Muscle of arm (tissue), 12 donors: ENCODE results near the gene NUP214. TPM values are rescaled to one million over a fixed set of nuclear protein-coding genes. Genes with fewer than 3 reads are reported as not detected.
"Not testable (repeated sequence)": the region's sequence is repeated elsewhere in the genome, so short reads cannot be mapped to it uniquely, and the experiment has no call there.

ENCODE experiments used
- DNase-seq: peaks from one replicate; pipeline ENCODE4 v3.0.0-alpha.2; 2013
- polyA plus RNA-seq, 12 donors: library from polyadenylated mRNA; unstranded; fragments of 120-200 nt; gene quantifications; one replicate each; pipeline ENCODE4 v1.2.1, GENCODE V29; 2013; ENCODE audit not compliant: insufficient read length in 12 of 12

Gene NUP214
- polyA plus RNA-seq, 12 donors, result 22.6 to 142 (median 27.5) TPM; not detected in 1

DNA sequence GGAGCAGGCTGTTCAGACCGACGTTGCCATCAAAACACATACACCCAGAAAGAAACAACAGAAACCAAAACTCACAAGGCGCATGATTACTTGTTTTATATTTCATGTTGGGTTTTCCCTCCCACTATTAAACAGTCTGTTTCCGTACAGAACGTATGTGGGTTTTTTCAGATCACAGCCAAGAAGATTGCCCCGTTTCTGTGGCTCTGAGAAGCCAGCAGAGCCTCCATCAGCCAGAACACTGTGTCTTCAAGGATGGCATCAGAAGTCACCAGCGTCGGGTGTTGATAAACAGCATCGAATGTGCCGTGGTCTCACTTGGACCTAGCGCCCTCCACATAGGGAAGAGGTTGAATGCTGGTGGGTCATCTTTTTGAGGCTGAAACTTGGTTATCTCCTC is 108.2 kb downstream of the NUP214 start:
- DNase-seq, result no peak

DNA sequence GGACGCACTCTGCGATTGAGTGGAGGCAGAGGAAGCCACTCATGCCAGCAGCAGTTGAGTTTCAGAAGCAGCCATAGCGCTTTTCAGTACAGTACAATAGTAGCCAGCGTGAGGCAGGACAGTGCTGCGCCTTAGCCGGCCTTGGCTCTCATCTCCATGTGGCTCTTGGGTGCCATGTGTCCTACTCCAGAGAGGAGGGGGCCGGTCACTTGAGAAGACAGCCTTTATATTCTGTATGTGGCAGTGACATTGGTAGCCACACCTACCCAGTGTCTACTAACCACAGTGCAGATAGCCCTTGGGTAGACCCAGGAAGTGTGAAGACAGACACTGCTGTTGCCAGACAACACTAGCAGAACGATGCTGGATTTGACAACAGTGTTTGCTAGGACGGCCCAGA is 108.6 kb downstream of the NUP214 start:
- no peak for DNase-seq

DNA sequence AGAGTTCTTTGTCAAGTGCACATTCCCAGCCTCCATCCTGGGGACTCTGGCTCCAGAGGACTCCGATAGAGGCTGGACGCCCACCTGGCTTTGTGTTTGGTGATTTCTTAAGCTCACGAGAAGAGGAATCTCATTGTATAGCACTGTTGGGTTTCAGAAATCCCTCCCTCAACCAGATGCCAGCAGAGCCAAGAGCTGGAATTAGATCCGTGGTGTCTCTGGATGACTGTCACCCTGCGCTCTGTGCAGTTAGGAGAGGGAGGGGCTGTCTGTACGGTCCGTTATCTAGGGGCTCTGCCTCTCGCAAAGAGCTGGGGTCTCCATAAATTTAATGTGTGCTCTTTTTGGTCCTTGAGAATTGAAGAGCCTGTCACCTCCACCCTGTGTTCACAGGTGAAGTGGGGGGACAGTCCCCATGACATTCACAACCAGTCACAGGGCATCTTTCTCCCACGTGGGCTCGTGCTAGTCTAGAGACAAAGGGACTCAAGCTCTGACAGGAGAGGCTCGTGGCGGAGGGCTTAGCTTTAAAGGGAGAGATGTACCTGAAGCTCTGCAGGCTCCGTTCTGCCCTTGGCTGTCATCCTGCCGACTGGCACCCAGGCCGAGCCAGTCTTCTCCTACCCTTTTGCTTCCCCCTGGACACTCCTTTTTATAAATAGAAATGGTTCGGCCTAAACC is 109.6 kb downstream of the NUP214 start:
- no peak for DNase-seq

DNA sequence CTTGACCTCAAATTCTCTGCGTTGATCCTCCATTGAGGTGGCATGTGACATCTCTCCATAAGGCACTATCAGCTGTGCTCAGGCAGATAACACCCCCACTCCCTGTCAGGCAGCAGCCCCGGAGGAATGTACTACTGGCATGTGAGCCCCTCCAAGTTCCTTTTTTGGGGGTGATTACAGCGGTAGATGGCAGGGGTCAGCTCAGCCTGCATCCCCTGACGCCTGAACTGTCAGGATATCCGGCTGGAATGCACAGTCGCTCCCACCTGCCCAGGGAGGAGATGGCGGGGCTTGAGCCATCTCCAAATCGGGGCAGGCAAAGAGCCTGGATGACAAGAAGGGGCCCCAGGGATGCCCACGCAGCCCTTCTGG is 110.1 kb downstream of the NUP214 start:
- DNase-seq, result no peak

DNA sequence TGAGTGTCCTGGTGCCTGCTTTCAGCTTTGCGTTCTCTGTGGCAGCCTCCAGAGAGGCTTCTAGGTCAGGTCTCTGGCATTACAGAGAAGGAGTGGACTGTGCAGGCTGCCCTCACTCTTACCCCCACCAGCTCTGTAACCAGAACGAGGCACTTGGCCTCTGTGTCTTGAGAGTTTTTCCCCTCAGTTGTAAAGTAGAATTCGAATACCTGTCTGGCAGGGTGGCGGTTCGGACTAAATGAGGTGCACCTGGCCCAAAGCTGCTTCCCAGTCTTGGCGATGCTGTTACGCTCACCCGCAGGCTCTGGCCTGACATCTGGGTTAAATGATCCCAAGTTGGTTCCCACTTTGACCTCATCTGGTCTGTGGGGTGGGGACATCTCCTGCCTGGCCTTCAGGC is 110.8 kb downstream of the NUP214 start:
- DNase-seq, result no peak

DNA sequence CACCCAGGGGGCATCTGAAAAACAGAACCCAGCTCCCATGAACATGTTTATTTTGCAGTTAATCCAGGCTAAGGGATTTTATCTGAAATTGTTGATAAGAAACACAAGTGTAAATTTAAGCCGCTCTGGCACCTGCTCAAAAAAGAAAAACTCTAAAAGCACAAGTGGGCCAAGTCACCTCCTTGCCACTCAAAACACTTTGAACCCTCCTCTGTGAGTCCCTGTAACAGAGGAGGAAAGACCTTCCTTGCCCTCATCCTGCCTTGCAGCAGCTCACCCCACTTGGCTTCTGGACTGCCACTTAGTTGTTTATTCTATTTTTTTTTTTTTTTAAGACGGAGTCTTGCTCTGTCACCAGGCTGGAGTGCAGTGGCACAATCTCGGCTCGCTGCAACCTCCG is 111.4 kb downstream of the NUP214 start:
- DNase-seq, result no peak

DNA sequence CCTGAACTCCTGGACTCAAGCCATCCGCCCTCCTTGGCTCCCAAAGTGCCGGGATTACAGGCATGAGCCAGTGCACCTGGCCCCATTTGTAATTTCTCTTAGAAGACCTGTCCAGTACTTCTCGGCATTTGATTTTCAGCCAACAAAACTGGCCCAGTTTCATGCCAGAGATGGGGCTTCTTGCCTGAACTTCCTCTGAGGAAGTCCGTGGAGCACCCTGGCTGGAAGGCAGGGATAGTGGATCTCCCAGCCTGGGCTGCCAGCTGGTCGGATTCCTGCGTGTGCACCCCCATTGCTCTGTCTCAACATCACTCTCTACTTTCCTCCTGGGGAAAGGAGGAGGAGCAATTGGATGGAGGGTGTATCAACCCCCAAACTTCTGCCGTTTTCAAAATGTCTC is 111.9 kb downstream of the NUP214 start:
- DNase-seq, result no peak

DNA sequence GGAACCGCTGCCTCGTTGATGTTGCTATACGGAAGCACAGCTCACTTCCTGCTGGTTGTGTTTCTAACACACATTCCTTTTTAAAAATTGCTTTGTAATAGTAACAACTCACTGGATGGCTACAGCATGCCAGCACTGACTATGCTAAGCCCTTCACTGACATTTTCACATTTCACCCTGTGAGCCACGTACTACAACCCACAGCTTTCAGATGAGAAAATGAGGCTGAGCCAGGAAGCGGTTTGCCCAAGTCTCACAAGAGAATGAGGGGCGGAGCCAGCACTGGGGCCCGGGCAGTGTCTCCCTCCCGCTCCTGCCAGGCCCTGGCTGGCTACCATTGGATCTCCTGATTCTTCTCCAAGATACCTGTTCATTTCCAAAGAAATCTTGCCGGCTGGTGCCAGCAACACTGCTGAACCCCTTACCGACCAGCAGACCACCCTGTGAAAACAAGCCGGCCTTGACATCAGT is 112.6 kb downstream of the NUP214 start:
- no peak for DNase-seq

DNA sequence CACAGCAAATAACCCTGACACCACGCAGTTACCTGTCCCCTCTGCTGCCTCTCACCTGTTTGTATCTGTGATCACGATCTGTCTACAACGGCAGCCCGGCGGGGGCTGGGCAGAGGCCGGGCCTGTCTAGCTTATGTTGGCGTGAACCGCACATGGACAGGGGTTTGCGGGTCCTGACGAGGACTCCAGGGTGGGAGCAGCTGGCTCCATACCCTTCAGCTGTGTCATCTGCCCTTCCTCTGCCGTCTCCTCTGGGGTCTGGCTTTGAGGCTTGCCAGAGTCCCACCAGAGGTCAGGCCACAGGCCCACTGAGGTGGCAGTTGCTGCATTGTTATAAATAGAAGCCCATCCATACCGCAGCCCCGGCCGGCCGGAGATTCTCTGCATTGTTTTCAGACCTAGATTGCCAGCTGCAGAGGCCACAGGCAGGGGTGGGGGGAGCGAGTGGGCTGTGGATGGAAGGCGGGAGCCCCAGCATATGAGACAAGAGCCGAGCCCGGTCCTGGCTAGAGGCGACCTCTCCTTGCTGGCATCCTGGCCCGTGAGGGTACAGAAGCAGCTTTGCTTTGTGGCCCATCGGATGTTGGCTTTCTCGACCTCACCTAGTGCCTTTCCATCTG is 113.1 kb downstream of the NUP214 start:
- DNase-seq, result no peak

DNA sequence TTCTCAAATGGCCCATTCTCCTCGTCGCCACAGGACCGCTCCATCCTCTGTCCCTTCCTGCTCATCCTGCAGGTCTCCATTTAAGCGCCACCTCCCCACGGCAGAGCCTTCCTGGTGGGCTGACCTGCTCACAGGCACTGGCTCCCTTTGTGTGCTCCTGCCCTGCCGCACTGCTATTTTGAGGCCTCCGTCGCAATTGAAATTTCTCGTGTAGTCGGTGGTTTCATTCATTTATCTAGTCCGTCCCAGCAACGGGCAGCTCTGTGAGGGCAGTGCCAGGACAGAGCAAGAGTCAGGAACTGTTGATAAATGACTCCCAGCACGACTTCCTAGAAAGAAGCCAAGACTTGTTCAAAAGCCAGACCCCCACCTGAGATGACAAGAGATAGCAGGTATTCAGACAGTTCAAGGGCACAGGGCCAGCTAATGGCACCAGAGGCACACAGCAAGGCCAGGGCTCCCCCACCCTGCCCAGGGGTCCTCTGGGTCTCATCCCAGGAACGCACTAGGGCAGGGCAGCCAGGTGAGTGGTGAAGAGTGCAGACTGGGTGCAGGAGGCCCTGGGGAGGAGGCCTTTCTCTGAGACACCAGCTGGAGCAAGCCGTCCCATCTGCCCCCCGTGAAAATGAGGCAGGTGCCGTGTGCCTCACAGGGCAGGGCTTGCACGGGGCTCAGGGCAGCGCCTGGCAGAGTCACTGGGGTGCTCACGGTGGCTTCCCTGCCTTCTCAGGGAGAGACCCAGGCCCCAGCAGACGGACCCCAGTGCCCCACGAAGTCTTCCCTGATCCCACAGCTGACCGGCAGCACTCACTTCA is 114.0 kb downstream of the NUP214 start:
- no peak for DNase-seq

DNA sequence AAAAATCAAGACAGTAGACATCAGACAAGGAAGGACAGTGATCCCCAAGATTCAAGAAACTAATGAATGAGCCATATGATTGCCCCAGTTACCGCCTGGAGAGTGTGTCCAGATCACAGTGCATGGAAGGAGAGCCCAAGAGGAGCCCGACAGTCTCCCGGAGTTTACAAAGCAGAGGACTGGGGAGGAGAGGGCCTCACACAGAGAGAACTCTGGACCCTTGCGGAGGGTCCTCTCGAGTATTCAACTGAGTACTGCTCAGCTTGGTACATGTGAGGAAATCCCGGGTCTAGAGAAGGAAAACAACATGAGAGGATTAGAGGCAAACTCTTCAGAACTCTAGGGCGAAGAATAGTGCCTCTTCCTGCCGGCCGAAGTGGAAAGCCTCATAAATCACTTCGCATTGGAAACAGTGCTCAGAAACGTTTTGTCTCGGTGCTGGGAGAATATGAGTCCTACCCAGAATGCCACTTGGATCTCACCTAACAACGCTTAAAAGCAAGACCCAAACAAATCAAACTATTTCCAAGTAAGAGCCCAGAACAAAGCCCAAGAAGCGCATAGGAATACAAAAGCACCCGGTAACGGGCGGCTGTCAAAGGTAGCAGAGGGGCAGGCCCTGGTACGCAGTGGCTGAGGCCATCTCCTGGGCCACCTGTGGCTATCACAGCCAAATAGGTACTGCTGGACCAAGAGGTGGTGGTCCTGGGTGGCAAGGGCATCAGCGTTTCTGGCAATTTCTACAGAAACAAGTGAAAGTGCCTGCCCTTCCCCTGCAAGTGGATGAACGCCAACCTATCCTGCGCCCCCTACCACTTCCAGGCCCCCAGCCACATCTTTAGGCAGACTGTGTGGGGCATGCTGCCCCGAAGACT is 114.9 kb downstream of the NUP214 start:
- no peak for DNase-seq

DNA sequence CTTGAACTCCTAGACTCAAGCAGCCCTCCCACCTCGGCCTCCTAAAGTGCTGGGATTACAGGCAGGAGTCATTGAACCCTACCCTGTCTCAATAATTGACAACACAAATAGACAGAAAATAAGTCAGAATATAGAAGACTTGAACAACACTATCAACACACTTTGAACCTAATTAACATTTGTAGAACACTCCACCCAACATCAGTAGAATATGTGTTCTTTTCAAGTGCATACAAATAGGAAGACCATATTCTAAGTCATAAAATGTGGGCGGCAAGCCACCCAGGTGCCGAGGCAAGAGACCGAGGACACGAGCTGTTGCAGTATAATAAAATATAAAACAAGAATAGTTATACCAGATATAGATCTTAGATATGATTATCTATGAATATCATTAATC is 118.9 kb downstream of the NUP214 start:
- not testable (repeated sequence) for DNase-seq

DNA sequence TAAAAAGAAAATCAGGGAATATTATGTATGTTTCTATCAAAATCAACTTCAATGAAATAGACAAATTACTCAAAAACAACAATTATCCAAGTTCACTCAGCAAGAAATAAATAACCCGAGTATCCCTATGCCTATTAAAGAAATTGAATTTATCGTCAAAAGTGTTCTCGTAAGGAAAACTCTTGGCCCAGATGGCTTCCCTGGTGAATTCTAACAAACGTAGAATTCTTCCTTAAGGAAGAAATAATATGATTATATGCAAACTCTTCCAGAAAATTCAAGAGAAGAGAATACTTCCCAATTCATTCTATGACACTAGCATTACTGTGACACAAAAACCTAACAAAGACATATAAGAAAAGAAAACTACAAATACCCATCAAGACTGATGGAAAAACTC is 121.2 kb downstream of the NUP214 start:
- DNase-seq, result no peak

DNA sequence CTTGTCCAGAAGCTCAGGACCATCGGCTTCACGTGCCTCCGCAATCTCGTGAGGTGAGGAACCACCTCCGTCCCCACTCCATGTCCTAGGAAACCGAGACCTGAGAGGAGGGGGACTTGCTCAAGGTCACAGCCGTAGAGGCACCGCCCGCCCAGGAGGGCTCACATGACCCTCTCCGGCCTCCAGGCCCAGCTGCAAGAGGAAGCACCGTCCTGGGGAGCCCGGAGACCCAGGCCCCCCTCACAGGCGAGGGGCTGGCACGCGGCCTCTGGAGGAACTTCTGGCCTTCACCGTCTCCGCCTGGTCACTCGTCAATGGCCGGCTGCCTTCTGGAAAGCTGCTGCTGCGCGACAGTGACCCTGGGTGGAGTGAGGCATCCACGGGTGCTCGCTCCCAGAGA is 126.7 kb downstream of the NUP214 start:
- DNase-seq, result no peak

DNA sequence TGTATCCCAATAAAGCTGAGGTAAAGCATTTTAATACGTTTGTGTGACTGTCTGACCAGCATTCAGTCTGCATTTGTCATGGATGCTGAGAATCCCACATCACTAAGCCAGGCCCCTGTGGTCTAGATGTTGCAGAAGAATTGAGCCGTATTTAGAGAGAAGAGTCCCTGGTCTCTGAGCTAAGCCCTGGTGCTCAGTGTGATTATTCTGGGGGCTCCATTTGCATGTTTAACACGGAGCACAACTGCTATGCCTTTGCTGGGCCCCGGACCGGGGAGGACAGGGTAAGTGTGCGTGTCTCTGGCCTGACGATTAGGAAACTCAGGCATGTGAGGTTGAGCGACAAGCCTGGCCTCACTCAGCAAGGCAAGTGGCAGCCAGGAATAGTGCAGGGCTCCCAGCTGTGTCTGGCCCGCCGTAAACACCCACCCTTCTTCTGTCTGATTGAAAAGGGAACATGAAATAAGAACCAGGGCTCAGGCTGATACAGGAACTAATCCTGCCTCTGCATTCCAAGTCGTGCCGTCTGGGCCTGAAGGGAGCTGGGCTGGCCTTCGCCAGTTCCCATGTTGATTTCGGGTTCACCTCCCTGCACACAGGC is 128.6 kb downstream of the NUP214 start:
- DNase-seq, result no peak

DNA sequence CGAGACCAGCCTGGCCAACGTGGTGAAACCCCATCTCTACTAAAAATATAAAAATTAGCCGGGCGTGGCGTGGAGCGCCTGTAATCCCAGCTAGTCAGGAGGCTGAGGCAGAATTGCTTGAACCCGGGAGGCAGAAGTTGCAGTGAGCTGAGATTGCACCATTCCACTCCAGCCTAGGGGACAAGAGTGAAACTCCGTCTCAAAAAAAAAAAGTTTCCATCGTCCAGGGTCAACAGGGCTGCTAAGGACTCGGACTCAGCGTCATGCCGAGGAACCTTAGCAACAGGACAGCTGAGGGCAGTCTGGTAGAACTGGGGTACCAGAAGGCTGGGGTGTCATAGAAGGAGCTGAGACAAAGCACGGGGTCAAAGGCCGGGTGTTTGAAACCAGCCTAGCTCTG is 129.2 kb downstream of the NUP214 start:
- no peak for DNase-seq

DNA sequence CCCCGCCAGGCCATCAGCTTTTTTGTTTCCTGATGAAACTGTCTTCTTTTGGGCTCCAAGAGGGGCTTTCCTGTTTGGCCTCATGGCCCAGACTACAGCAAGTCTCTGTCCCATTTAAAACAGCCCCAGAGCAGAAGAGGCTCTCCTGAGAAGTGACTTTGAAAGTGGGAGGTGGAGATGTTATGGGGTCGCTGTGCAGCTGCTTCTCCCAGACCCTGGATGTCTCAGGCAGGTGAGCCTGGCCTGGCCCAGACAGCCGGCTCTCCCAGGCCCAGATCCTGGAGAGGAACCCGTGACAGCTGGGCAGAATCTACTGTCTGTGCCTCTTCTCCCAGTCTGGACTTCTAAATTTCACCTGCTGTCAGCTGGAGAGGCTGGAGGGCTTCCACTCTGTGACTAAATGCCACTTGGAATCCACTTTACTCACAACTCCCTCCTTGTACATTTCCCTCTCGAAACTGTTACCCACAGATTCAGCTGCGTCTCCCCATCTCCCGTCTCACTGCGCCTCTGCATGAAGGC is 130.4 kb downstream of the NUP214 start:
- DNase-seq, result no peak

DNA sequence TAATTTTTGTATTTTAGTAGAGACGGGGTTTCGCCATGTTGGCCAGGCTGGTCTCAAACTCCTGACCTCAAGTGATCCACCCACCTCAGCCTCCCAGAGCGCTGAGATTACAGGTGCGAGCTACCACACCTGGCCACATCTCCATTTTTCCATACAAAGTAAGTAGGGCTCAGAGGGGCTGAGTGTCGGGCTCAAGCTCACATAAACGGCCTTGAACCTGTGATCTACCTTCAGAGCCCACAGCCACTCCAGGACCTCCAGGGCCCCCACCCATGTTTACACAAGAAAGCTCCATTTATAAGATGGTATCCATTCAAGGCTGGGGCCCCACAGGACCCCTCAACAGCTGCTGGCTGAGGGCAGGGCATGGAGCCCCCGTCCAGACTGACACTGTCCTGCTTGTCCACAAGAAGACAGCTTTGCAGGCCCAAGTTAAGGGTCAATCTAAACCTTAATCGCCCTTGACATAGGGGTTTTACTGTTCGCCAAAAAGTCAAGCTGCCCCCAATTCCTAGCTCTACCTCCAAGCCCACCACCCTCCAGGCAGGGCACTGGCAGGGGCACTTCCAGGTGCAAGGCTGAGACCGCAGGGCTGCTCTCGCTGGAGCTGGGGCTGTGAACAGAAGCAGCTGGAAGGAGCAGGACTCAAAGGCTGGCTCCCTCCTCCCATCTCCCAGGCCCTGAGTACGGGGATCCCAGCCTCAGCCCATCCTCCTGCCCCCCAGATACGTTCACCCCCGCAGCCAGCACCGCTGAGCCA is 132.1 kb downstream of the NUP214 start:
- DNase-seq, result no peak

DNA sequence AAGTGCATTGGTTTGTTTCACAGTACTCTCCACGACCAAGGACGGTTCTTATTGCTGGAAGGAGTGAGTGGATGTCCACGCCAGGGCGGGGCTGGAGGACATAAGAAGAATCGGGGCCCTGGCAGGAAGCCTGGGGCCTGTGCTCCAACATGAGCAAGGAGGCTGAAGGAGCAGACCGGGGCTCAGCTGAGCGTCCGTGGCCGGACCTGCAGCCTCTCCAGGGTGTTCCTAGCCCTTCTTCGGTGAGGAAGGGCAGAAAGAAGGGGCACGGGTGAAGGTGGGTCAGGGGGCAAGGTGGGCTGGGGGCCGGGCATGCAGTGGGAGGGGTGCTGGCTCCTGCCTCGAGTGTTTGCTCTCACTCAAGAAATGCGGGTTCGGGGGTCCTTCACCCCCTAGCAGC is 132.8 kb downstream of the NUP214 start:
- DNase-seq, result no peak

DNA sequence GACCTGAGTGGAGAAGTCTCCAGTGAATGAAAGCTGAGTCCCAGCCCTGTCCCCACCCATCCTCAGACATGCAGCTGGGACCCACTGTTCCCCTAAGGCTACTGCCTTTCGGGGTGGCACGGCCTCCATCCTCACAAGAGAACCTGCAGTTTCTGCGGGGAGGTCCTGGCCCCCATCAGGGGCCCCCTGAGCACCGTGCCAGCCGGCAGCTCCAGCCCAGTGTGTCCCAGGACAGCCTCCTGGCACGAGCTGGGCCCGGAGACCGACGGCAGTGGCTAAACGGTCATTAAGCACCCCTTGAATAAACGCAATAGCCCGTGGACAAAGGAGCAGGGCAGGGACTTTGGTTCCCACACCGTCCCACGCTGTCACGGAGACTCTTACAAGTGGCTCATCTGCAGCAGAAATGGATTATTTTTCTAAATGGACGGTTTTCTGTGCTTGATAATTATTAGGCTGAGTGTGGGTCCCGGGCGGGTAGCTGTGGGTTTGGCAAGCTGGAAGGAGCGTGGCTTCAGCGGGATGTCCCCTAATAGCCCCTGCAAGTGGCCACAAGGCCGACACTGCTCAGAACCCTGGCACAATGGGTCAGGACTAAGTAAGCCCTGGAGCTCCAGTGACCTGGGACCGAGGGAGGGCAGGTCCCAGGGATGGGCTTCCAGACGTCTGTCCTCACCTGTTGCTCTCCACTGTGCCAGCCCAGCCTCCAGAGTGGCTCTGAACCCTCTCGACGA is 133.5 kb downstream of the NUP214 start:
- DNase-seq, result no peak
